GM23248 (cell line): ENCODE measurements around the gene PPP5C.

Source experiments
- EZH2 ChIP-seq: fragments of 200-600 bp; sonication (generic); IDR thresholded peaks from 2 replicates; pipeline ENCODE4 v1.6.1; 2018; ENCODE audit warnings: antibody characterized with exemption, mild to moderate bottlenecking; ENCODE audit not compliant: insufficient read depth, poor library complexity, severe bottlenecking
- EZH2phosphoT487 ChIP-seq: fragments of 200-600 bp; sonication (generic); IDR thresholded peaks from 2 replicates; pipeline ENCODE4 v1.6.1; 2018; ENCODE audit warnings: antibody characterized with exemption, moderate library complexity, mild to moderate bottlenecking, low read depth; ENCODE audit not compliant: insufficient read depth

GRCh38 chr19:46299695-46300094, 47.2 kb upstream of the PPP5C start:
- TF ChIP-seq EZH2 (no peak), EZH2phosphoT487 (no peak)
